COLO668 (cell line): Measurements from ENCODE around the gene ROCK2.
"Not testable (repeated sequence)": the region's sequence is repeated elsewhere in the genome, so short reads cannot be mapped to it uniquely, and the experiment has no call there.

Experiments used
- DNase-seq: peaks from one replicate; lab custom pipeline; 2025; ENCODE audit not compliant: unreplicated experiment; lab: John Stamatoyannopoulos, UW

The ROCK2 gene

GRCh38 chr2:11239666-11240462, 104.6 kb downstream of the ROCK2 start:
- no peak for DNase-seq

- DNase-seq = no peak
These were observed 105.3 kb downstream of the ROCK2 start for GRCh38 chr2:11239147-11239546.

DNA sequence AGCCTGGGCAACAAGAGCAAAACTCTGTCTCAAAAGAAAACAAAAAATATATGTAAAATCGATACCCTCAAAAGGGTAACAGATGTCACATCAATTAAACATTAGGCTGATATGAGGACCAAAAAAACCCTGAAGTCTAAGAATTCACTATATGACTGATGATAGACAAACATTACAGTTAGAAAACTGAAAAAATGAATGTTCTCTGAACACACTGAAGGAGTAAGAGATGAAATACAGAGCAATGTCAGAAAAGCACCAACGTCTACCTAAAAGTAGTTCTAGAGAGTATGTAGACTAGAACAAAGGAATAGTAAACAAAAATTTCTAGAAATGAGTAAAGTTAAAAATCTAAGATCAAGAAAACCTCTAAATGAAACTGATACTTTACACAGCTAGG, 107.3 kb downstream of the ROCK2 start:
- DNase-seq = no peak

- DNase-seq = no peak
These were observed 108.1 kb downstream of the ROCK2 start for GRCh38 chr2:11236335-11236734.

DNA sequence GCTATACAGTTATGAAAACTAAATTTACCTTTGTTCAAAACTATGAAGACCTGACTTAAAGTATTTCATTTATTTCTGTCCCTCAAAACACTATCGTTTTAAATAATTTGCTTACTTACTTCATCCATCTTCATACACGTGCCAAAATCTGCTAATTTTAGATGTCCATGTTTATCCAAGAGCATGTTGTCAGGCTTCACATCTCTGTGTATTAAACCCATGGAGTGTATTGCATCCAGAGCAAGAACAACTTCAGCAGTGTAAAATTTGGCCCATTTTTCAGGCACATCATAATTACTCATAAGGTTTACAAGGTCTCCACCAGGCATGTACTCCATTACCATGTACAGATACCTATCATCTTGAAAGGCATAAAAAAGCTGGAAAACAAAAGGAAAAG, 108.9 kb downstream of the ROCK2 start:
- DNase-seq = no peak

GRCh38 chr2:11234309-11234708, 110.1 kb downstream of the ROCK2 start:
- DNase-seq = no peak

- DNase-seq = not testable (repeated sequence)
These were observed 113.2 kb downstream of the ROCK2 start for GRCh38 chr2:11231193-11231592.

- no peak for DNase-seq
These were observed 115.7 kb downstream of the ROCK2 start for GRCh38 chr2:11228692-11229091.

DNA sequence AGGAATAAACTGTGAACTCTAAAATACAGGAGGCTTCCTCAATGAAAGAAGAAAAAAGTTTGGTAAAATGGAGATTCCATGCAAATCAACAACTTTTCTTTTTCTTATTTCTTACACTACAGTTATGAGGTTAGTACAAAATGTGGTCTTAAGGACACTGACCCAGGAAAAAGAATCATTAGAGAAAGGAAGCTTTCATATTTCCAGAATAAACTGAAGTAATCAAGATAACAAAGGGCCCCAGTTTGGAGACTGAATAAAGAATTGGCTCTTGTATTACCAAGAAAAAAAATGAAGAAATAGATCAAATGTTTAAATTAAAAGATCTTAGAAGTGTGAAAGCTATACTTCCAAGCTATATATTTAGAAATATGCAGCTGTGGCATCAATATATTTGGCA, 116.8 kb downstream of the ROCK2 start:
- no peak for DNase-seq

DNA sequence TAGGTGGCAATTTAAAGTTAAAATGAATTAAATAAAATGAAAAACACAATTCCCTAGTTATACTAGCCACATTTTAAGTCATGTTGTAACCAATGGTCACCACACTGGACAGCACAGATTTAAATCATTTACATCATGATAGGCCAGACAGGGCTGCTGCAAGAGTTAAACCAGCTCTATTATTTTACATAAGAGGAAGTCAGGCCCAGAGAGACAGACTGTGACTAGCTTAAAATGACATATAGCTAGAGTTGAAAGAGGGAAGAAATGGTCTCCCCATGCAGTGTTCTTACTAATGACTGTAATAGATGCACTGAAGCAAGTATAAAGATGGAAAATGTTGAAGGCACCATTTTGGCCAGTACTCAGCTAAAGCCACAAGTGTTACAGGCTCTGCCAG, 119.5 kb downstream of the ROCK2 start:
- no peak for DNase-seq

DNA sequence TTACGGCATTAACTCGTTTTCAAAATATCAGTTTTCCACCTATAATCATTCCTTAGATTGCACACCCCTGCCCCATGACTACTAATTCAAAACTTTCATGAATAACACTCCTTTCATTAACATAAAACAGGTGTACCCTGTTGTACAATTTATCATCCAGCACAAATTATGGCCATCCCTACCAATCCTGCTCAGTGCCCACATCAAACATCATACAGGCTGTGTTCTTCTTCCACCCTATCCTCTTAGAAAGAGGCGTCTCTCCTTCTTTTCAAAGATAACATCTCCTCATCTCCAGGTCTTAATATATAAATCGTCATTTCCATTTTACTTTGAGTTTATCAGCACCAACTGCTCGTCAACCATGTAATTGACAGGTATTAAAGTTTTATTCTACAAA, 121.6 kb downstream of the ROCK2 start:
- no peak for DNase-seq

DNA sequence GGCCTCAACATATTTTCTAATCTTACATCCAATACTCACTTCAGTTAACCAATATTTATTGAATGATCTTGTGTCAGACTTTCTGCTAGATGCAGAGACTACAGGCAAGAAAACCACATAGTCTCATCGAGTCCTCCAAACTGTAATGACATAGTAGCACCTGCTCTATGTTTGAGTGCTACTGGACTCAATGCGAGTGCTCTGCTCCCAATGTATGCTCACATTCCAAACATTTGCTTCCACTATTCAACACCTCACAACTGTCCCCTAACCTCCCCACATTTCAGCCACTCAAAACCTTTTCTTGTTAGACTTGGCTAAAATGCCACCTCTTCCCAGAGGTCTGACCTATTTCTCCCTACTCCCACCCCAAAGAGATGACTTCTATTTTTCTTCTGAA, 124.0 kb downstream of the ROCK2 start:
- no peak for DNase-seq

GRCh38 chr2:11215407-11215806, 129.0 kb downstream of the ROCK2 start:
- DNase-seq = no peak

DNA sequence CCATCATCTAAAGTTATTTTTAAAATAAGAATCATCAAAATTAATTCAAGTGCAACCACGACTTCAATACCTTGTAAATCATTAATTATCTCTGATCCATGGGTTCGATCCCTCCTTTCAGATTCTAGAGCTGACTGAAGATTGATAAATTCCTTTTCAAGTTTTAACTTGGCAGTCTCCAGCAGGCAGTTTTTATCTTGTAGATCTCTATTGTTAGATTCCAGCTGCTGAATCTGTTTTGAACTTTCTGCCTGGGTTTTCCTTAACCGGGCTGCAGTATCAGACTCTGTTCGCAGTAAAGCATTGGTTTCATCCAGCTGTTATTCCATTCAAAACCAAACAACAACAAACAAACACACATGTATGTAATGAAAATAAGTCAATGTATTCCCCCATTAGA, 129.7 kb downstream of the ROCK2 start:
- DNase-seq = no peak

- no peak for DNase-seq
These were observed 130.5 kb downstream of the ROCK2 start for GRCh38 chr2:11213975-11214374.

DNA sequence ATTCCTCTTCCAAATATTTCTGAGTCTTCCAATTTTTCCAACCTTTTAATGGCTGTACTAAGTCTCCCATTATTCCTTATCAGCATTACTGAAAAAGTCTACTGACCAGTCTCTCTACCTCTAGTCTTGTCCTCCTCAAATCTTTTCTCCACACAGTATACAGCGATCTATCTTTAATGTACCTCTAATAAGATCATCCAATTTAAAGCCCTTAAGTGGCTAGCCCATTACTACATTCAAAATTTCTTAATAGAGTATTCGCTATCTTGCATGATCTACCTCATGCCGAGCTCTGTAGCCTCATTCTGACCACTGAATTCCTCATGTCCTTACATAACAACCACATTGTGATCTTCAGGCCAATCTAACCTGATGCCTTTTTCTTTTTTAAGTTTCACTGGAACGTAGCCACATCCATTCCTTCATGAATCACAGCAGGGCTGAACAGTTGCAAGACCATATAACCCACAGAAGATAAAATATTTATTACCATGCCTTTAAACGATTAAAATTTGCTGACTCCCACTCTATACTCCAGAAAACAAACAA, 131.3 kb downstream of the ROCK2 start:
- DNase-seq = no peak

DNA sequence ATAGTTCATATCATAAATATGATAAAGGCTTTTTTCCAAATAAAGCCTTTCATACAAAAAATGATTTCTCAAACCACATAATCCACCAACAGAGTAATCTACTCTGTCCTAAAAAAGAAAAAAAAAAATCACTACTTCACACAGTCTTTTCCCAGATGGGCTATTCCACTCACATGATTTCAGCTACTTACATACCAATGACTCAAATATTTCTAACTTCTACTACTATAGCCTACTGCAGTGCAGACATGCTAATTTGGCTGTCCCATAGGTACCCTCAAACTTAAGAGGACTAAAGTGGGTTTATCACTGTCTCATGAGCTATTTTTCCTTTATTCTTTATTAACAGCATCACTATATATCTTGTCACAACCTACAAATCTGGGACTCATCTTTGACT, 131.8 kb downstream of the ROCK2 start:
- DNase-seq = no peak

GRCh38 chr2:11208083-11208482, 136.4 kb downstream of the ROCK2 start:
- no peak for DNase-seq

GRCh38 chr2:11203480-11203879, 141.0 kb downstream of the ROCK2 start:
- no peak for DNase-seq

DNA sequence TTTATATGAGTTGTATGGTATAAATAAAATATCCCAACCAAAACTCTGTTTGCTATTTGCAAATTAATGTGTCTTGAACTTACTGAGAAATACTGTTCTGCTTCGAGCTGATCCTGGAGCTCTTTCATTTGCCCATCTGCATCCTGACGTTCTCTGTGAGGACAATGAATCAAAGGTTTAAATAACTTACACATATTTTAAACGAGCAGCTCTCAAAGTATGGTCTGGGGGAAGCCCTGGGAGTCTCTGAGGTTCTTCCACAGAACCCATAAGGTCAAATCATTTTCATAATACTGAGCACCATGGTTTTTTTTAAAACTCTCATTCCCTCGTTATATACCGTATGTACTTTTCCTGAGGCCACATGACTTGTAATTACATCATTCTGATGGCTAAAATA, 142.5 kb downstream of the ROCK2 start:
- DNase-seq = no peak

DNA sequence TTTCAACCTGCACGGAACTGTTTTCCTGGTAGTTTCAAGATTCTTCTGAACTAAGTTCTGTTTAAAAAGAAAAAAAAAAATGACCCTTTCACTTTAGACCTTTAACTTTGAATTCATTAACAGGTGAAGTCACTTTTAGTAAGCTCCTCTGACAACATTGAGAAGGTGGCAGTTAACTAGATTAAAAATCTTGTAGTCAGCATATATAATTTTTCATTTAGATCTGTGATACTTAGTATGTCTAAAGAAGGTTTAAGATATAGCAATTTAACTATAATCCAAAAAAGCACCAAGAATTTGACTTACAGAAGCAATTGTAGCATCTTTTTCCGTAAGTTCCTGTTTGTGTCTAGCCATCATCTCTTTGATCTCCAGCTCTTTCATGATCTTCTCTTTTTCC, 143.8 kb downstream of the ROCK2 start:
- no peak for DNase-seq

DNA sequence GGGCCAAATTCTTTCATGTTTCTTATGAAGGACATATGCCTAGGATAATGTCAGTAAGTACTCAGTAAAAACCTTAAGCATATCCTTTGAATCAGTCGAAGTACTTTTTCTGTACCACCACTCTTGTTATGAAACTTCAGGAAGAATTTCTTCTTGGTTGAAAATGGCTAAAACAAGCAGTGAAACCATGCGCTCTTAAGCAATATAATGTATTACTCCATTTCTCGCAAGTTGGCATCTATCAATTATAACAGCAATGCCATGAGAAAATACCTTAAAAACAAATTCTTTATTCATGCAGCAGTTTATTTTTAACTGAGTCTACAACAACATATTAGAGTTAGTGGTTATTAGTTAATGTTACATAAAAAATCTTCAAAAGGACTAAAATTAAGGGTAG, 148.2 kb downstream of the ROCK2 start:
- DNase-seq = no peak

- no peak for DNase-seq
These were observed 156.7 kb downstream of the ROCK2 start for GRCh38 chr2:11187731-11188130.
